Frontal cortex (tissue), 4 donors: ENCODE results near the gene HK1. TPM values are rescaled to one million over a fixed set of nuclear protein-coding genes. Genes with fewer than 3 reads are reported as not detected.
A peak's percentile ranks its signal among the peaks of the same experiment; 100 is the strongest.

Source experiments
- DNase-seq, 2 donors: peaks; one replicate each; pipeline ENCODE4 v3.0.0; 2012; ENCODE audit warnings: low spot score in 2 of 2
- FAIRE-seq: peaks from 2 replicates; lab custom pipeline; 2012; peaks lifted over from hg19 to GRCh38; lab: Jason Lieb, UNC
- total RNA-seq: library from RNA; depleted of rRNA; stranded (reverse); fragments of >200 nt; gene quantifications from one replicate; pipeline ENCODE4 v1.2.3, GENCODE V29; 2014
- donor health status: control.
- donor health status: control.
- donor health status: control.

HK1 gene
- total RNA-seq, 1 donor from 2014 or later: 114 TPM

DNA sequence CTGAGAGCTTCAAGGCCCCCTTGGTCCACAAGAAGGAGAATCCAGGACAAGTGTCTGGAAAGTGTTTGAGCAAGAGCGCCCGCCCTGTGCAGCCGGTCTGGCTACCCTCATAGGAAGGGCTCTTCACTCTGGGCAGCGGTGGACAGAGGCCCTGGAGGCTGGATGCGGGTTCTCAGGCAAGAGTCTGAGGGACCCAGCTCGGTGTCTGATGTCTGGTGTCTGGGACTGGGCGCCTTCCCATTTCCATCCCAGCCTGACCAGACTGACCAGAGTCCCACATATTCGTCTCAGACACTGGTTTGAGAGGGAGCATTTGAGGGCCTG lies 59.8 kb downstream of the HK1 start:
- no peak for DNase-seq
- no peak for FAIRE-seq

DNA sequence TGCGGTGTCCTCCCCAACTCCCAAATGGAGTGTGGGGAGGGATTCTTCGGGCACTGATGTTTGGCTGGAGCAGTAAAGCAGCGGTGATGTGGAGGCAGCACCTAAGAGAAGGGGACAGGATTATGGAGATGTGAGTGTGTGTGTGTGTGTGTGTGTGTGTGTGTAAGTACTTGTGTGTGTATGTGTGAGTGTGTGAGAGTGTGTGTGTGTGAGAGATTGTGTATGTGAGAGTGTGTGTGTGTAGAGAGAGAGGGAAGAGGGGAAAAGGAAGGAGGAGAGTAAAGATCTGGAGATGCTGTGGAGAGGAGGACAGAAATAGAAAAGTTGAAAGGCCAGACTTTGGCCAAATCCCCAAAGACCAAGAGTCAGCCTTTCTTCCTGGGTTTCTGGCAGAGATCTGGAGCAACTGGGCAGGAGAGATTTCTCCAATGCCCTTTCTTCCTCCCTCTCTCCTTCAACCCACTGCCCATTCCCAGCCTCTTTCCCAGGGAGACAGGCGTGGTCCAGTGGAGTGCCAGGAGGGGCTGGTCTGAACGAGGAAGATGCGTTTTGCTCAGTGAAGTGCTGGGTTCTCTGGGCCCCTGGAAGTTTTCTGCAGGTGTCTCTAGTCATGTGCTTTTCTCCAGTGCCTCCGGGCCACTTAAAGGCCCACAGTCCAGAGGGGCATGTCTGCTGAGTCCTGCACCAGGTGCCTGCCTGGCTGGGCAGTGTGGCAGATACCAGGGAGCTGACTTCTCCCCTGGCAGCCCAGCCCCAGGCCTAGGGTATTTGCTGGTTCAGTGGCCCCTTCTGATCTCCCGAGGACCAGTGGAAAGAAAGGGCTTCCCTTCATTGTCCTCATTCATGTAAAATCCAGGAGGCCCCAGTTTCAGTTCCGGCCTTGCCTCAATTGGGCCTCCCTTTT lies 60.5 kb downstream of the HK1 start:
- DNase-seq: no peak
- no peak for FAIRE-seq

DNA sequence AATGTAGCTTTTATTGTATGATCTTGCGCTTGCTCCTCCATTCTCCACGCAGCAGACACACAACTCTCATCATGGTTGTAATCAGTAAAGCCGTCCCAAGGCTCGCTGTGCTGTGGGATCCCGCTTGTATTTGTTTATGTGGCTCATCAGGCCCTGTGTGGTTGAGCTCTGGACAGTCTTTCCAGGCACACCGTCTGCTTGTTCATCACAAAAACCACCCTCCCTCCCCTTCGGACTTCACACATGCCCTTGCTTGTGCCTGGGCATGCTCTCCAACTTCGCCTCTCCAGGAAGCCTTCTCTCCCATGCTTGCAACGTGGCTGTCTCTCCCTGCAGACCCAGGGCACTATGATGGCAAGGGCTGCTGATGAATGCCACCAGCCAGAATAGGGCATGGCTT lies 62.4 kb downstream of the HK1 start:
- FAIRE-seq (no peak), DNase-seq (no peak)

GRCh38 chr10:69343905-69344304 lies 65.6 kb downstream of the HK1 start:
- FAIRE-seq: no peak

DNA sequence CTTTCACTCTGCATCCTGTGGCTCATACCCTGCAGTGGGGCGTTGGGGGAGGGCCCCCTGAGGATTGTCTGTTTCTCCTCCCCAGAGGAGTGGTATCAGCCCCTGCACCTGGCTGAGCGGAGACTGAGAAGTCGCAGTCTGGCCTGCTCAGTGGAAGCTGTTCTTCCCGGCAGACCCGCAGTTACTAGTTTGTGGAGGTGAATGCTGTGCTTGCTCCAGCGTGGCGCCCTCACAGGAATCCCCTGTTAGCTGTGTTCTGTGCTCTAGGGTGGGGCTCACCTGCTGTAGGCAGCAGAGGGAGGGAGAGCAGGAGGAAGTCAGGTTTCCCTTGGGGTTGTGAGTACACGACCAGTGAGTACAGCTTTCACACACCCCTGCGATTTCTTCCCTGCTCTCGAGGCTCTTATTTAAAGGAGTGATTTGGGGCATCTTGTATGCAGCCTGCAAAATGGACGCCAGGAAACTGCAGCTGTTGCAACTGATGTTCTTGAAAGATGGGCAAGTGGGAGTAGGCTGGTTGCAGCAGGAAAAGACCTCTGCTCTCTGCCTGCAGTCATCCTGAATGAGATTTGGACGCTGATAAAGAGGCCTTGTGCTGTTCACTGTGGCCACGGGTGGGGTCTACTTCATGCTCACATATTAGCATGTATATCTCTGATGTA lies 66.4 kb downstream of the HK1 start:
- DNase-seq (no peak), FAIRE-seq (no peak)

More at GRCh38 chr10:69343905-69344304, 65.6 kb downstream of the HK1 start:
- DNase-seq: no peak

GRCh38 chr10:69345402-69345801 lies 67.1 kb downstream of the HK1 start:
- DNase-seq (no peak), FAIRE-seq (no peak)

- DNase-seq (no peak), FAIRE-seq (no peak)
Measured at GRCh38 chr10:69345890-69346474, 67.7 kb downstream of the HK1 start.

- FAIRE-seq (no peak), DNase-seq (no peak)
Measured at GRCh38 chr10:69346776-69347175, 68.5 kb downstream of the HK1 start.

GRCh38 chr10:69348816-69349541 lies 70.7 kb downstream of the HK1 start:
- FAIRE-seq (no peak), DNase-seq (no peak)

GRCh38 chr10:69349542-69349888 lies 71.2 kb downstream of the HK1 start:
- DNase-seq (no peak), FAIRE-seq (no peak)

DNA sequence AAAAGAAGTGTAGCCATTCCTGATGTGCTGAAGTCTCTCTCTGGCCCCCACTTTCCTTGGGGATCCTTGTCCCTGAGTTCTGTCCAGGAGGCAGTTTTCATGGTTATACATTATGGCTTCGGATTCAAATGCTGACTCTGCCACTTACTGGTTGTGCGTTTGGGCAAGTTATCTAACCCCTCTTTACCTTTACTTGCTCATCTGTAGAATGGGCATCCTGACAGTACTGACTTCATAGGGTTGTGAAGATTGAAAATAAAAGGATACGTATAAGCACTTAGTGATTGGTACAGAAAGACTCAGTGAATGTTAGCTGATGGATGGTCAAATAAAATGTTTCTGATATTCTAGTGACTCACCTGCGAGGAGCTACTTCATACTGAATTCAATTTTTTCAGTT lies 73.3 kb downstream of the HK1 start:
- DNase-seq: no peak

DNA sequence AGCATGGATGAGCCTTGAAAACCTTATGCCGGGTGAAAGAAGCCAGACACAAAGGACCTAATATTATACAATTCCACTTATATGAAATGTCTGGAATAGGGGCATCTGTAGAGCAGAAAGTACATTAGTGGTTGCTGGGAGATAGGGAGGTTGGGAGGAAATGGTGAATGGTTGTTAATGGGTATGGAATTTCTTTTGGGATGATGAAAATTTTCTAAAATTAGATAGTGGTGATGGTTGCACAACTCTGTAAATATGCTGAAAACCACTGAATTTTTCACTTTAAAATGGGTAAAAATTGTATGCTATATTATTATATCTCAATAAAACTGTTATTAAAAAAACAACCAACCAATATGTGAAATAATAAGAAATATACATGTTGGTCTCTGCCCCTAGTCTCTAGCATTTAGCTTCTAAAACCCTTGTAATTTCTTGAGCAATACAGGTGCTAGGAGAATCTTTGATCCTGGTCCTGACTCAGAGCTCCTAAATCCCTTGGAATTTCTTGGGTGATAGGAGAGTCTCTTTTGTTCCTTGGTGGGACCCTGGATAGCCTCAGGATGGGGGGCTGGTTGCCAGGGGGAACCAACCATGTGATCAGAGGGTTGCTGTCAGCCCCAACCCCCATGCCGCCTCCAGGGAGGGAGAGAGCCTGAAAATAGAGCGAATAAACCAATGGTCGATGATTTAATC lies 74.4 kb downstream of the HK1 start:
- DNase-seq (no peak), FAIRE-seq (no peak)

More for the DNA sequence above, 73.3 kb downstream of the HK1 start:
- no peak for FAIRE-seq

DNA sequence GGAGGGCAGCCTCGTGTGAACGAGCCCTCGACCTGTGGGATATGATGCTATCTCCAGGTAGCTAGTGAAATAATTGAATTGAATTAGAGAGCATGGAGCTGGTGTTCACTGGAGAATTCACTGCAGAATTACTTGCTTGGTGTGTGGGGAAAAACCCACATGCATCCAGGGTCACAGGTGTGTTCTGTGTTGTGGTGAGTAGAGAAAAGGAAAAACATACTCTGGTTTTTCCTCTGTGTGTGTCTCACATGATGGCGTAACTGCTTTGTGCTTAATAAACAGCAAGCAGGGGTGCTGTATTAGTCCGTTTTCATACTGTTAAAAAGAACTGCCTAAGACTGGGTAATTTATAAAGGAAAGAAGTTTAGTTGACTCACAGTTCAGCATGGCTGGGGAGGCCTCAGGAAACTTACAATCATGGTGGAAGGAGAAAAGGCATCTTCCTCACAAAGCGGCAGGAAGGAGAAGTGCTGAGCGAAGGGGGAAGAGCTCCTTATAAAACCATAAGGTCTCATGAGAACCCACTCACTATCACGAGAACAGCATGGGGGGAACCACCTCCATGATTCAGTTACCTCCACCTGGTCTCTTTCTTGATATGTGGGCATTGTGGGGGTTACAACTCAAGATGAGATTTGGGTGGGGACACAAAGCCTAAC lies 75.8 kb downstream of the HK1 start:
- DNase-seq (no peak), FAIRE-seq (no peak)

DNA sequence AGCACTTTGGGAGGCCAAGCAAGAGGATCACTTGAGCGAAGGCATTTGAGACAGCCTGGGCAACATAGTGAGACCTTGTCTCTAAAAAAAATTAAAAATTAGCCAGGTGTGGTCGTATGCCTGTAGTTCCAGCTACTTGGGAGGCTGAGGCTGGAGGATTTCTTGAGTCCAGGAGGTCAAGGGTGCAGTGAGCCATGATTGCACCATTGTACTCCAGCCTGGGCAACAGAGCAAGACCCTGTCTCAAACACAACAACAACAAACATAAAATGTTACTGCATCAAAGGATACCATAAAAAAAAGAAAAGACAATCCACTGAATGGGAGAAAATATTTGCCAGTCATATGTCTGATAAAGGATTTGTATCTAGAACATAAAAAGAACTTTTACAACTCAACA lies 77.9 kb downstream of the HK1 start:
- DNase-seq (no peak), FAIRE-seq (no peak)

- FAIRE-seq: no peak
- DNase-seq: no peak
Measured at GRCh38 chr10:69358148-69358795, 80.0 kb downstream of the HK1 start.

DNA sequence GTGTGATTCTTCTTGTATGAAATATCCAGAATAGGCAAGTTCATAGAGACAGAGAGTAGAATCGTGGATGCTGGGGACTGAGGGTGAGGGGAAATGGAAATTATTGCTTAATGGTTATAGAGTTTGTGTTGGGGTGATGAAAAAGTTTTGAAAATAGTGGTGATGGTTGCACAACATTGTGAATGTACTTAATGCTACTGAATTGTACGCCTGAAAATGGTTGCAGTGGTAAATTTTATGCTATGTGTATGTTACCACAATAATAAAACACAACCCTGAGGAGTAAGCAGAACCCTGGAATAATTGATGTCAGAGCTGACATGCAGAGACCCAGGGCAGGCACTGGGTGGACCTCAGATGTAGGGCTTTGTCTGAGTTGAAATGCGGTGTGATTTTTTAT lies 80.9 kb downstream of the HK1 start:
- FAIRE-seq: no peak
- no peak for DNase-seq

GRCh38 chr10:69359594-69359993 lies 81.3 kb downstream of the HK1 start:
- FAIRE-seq: no peak

GRCh38 chr10:69360485-69361302 lies 82.4 kb downstream of the HK1 start:
- peak in 1 of 2 donors; percentile 51 for DNase-seq
- no peak for FAIRE-seq

More at GRCh38 chr10:69359594-69359993, 81.3 kb downstream of the HK1 start:
- no peak for DNase-seq
